Right atrium auricular region (tissue), 2 donors: Measurements from ENCODE around the gene GPR55. TPM values are rescaled to one million over a fixed set of nuclear protein-coding genes. Genes with fewer than 3 reads are reported as not detected.

ENCODE experiments used
- DNase-seq: peaks from one replicate; pipeline ENCODE4 v3.0.0-alpha.2; 2019; ENCODE audit warnings: low spot score
- H3K27ac ChIP-seq, 2 donors: fragments of 200-600 bp; sonication (generic); 1 replicate in 1 of 2; 2 replicates in 1 of 2; pipeline ENCODE4 v1.5.1; 2016 to 2019
- H3K27me3 ChIP-seq, 2 donors: fragments of 200-600 bp; sonication (generic); one replicate each; pipeline versions ENCODE4 v1.5.1 to v1.6.0; 2017 to 2019
- H3K36me3 ChIP-seq: fragments of 200-600 bp; sonication (generic); one replicate; pipeline ENCODE4 v1.5.1; 2016
- H3K4me1 ChIP-seq, 2 donors: fragments of 200-600 bp; sonication (generic); one replicate each; pipeline versions ENCODE4 v1.5.1 to v1.6.0; 2017 to 2019
- H3K4me3 ChIP-seq, 2 donors: fragments of 200-600 bp; sonication (generic); 1 replicate in 1 of 2; 2 replicates in 1 of 2; pipeline ENCODE4 v1.5.1; 2017 to 2019; ENCODE audit warnings: mild to moderate bottlenecking in 1 of 2, moderate library complexity in 1 of 2
- H3K9me3 ChIP-seq, 2 donors: fragments of 200-600 bp; sonication (generic); one replicate each; pipeline ENCODE4 v1.5.1; 2019
- total RNA-seq, 2 donors: library from RNA; depleted of rRNA; stranded (reverse); fragments of >200 nt; gene quantifications; one replicate each; pipeline ENCODE4 v1.1.0, GENCODE V29; 2016
- TF ChIP-seq, protein P1 (sequence below), 2 donors: fragments of 200-600 bp; sonication (generic); IDR thresholded peaks; one replicate each; pipeline ENCODE4 v1.5.1; 2019; ENCODE audit warnings: antibody characterized with exemption in 2 of 2

Gene GPR55
- total RNA-seq, 2 donors from 2014 or later = not detected

GRCh38 chr2:230952226-230952956 lies 27.3 kb upstream of the GPR55 start:
- no peaks in the 10 kb centered on the region for H3K27me3 ChIP-seq
- no peak overlapping the region for H3K27ac ChIP-seq
- TF ChIP-seq, protein P1, sequence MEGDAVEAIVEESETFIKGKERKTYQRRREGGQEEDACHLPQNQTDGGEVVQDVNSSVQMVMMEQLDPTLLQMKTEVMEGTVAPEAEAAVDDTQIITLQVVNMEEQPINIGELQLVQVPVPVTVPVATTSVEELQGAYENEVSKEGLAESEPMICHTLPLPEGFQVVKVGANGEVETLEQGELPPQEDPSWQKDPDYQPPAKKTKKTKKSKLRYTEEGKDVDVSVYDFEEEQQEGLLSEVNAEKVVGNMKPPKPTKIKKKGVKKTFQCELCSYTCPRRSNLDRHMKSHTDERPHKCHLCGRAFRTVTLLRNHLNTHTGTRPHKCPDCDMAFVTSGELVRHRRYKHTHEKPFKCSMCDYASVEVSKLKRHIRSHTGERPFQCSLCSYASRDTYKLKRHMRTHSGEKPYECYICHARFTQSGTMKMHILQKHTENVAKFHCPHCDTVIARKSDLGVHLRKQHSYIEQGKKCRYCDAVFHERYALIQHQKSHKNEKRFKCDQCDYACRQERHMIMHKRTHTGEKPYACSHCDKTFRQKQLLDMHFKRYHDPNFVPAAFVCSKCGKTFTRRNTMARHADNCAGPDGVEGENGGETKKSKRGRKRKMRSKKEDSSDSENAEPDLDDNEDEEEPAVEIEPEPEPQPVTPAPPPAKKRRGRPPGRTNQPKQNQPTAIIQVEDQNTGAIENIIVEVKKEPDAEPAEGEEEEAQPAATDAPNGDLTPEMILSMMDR (IDR thresholded peaks at IDR 0.05) = no peak
- no peaks in the 10 kb centered on the region for H3K9me3 ChIP-seq
- no peak for DNase-seq
- H3K4me3 ChIP-seq = no peak overlapping the region
- no peaks in the 10 kb centered on the region for H3K36me3 ChIP-seq
- peaks cover 0 to under 1% of the 10 kb centered on the region in 2 donors for H3K4me1 ChIP-seq

- TF ChIP-seq, protein P1 (IDR thresholded peaks at IDR 0.05) = no peak
- Histone ChIP-seq H3K4me1 (no peaks in the 10 kb centered on the region), H3K27me3 (no peaks in the 10 kb centered on the region), H3K4me3 (no peak overlapping the region), H3K27ac (no peak overlapping the region), H3K9me3 (no peaks in the 10 kb centered on the region), H3K36me3 (no peaks in the 10 kb centered on the region)
- no peak for DNase-seq
Measured at GRCh38 chr2:230951396-230951795, 26.4 kb upstream of the GPR55 start.

DNA sequence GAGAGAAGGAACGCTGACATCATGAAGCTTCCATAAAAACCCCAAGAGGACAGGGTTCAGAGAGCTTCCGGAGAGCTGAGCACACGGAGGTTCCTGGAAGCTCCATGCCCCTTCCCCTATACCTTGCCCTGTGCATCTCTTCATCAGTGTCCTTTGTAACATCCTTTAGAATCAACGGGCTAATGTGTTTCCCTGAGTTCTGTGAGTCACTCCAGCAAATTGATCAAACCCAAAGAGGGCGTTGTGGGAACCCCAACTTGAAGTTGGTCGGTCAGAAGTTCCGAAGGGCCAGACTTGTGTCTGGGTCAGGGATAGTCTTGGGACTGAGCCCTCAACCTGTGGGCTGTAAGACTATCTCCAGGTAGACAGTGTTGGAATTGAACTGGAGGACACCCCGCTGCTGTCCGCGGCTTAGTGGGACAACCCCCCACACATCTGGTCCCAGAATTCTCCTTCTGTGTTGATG lies 25.9 kb upstream of the GPR55 start:
- no peak overlapping the region for H3K27ac ChIP-seq
- H3K36me3 ChIP-seq = no peaks in the 10 kb centered on the region
- no peak overlapping the region for H3K4me3 ChIP-seq
- no peak for DNase-seq
- TF ChIP-seq, protein P1 (IDR thresholded peaks at IDR 0.05) = no peak
- H3K4me1 ChIP-seq = no peaks in the 10 kb centered on the region
- H3K27me3 ChIP-seq = no peaks in the 10 kb centered on the region
- H3K9me3 ChIP-seq = no peaks in the 10 kb centered on the region

- no peak for DNase-seq
- H3K9me3 ChIP-seq = no peaks in the 10 kb centered on the region
- H3K4me1 ChIP-seq = no peaks in the 10 kb centered on the region
- H3K27me3 ChIP-seq = no peaks in the 10 kb centered on the region
- H3K4me3 ChIP-seq = no peak overlapping the region
- H3K27ac ChIP-seq = no peak overlapping the region
- no peaks in the 10 kb centered on the region for H3K36me3 ChIP-seq
- TF ChIP-seq, protein P1 (IDR thresholded peaks at IDR 0.05) = no peak
Measured at GRCh38 chr2:230949966-230950873, 25.2 kb upstream of the GPR55 start.

- Histone ChIP-seq H3K36me3 (no peaks in the 10 kb centered on the region), H3K4me1 (no peaks in the 10 kb centered on the region), H3K27me3 (no peaks in the 10 kb centered on the region), H3K27ac (no peak overlapping the region), H3K9me3 (no peaks in the 10 kb centered on the region), H3K4me3 (no peak overlapping the region)
- TF ChIP-seq, protein P1 (IDR thresholded peaks at IDR 0.05) = no peak
- DNase-seq = no peak
Measured at GRCh38 chr2:230947908-230948365, 22.9 kb upstream of the GPR55 start.
